AG09309 (cell line): ENCODE results near the gene CROCC2.

Source experiments
- DNase-seq: peaks from one replicate; pipeline ENCODE4 v3.0.0-alpha.2; 2010; ENCODE audit warnings: low read depth
- H3K4me3 ChIP-seq: 2 replicates; pipeline ENCODE4 v1.5.1; 2011; ENCODE audit warnings: mild to moderate bottlenecking, low read depth, low read length, moderate library complexity; ENCODE audit not compliant: control insufficient read depth
- CTCF ChIP-seq: IDR thresholded peaks from 2 replicates; pipeline ENCODE4 v1.5.1; 2011; ENCODE audit warnings: mild to moderate bottlenecking, low read depth, low read length, inconsistent platforms; ENCODE audit not compliant: insufficient read depth, control insufficient read depth; ENCODE audit errors: missing control alignments

Gene CROCC2

GRCh38 chr2:240901986-240902614, 4.0 kb upstream of the CROCC2 start:
- no peak for TF ChIP-seq CTCF
- no peak for DNase-seq
- no peak overlapping the region for H3K4me3 ChIP-seq

GRCh38 chr2:240902615-240903041, 3.5 kb upstream of the CROCC2 start:
- no peak for TF ChIP-seq CTCF

GRCh38 chr2:240903191-240904060, 2.7 kb upstream of the CROCC2 start:
- TF ChIP-seq CTCF: no peak
- DNase-seq: no peak
- H3K4me3 ChIP-seq: no peak overlapping the region

More at GRCh38 chr2:240902615-240903041, 3.5 kb upstream of the CROCC2 start:
- no peak for DNase-seq
- H3K4me3 ChIP-seq: no peak overlapping the region

- no peak for TF ChIP-seq CTCF
Measured at GRCh38 chr2:240904216-240905175, 1.6 kb upstream of the CROCC2 start.

GRCh38 chr2:240905176-240905781, 857 bp upstream of the CROCC2 start:
- TF ChIP-seq CTCF: no peak
- DNase-seq: no peak
- no peak overlapping the region for H3K4me3 ChIP-seq

More at GRCh38 chr2:240904216-240905175, 1.6 kb upstream of the CROCC2 start:
- no peak for DNase-seq
- H3K4me3 ChIP-seq: no peak overlapping the region
